C1 segment of cervical spinal cord (tissue), 14 donors: ENCODE results near the gene LRBA.

Experiments
- DNase-seq, 14 donors: peaks; one replicate each; lab custom pipeline; 2025; lab: John Stamatoyannopoulos, UW

Gene LRBA

GRCh38 chr4:150814873-150815272 lies 200.2 kb downstream of the LRBA start:
- DNase-seq: no peak

- no peak for DNase-seq
These were observed 209.7 kb downstream of the LRBA start for GRCh38 chr4:150805183-150806025.

- no peak for DNase-seq
These were observed 213.3 kb downstream of the LRBA start for GRCh38 chr4:150801833-150802232.

- DNase-seq: no peak
These were observed 215.9 kb downstream of the LRBA start for GRCh38 chr4:150799207-150799606.

DNA sequence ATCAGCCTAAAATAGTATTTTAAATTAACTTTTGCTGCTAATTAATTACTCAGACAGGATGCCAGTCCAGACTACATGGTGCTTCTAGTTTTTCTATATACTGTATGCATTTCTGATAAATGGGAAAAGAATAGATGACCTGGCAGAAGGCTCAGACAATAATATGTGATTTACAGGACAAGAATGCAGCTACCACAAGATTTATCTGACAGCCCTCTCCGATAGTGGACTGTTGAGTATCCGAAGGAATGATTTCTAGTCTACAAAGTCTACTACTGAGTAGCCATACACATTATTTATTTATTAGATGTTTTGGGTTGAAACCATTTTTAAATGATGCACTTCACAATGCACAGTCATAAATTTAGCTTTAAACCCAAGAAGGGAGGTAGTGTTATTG lies 220.4 kb downstream of the LRBA start:
- no peak for DNase-seq

DNA sequence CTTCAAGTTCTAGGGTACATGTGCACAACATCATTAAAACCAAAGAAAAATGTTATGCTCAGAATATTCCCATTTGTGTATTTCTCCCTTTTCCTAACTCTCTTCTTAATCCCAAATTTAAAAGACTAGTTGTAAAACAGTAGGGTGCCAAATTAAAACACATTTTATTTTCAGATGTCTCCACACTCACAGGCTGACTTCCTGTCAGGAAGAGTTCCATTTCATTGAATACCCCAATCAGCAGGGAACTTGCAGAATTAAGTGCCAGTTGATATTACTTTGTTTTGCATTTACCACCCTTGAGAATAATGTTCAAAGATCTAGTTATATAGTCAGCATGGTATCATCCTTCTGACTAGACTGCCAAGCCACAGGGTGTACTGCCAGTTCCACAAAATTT lies 225.2 kb downstream of the LRBA start:
- DNase-seq: no peak

DNA sequence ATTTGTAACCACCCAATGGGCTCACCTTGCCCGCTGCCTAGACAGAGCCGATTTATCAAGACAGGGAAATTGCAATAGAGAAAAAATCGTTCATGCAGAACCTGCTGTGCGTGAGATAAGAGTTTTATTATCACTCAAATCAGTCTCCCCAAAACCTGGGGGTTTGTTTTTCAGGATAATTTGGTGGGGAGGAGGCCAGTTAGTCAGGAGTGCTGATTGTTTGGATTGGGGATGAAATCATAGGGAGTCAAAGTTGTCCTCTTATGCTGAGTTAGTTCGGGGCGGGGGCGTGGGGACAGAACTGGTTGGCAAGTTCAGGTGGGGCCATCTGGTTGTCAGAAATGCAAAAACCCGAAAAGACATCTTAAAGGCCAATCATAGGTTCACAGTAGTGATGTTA lies 230.1 kb downstream of the LRBA start:
- DNase-seq: no peak

DNA sequence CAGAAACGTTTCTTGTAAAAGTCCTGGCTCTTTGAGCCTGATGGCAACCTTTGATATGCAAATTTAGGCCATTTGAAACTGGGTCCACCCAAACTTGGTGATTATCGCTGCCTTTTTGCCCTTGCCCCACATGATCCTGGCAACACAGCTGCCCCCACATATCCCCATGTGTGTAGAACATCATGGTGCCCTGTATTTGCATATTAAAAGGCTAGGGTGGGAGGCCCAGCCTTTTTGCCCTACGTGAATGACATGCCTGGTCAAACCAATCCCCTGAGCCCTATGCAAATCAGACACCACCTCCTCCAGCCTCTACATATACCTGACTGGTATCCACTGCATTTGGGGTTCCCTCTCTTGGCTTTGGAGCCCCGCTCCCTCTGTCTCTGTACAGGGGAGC lies 230.8 kb downstream of the LRBA start:
- DNase-seq: no peak

DNA sequence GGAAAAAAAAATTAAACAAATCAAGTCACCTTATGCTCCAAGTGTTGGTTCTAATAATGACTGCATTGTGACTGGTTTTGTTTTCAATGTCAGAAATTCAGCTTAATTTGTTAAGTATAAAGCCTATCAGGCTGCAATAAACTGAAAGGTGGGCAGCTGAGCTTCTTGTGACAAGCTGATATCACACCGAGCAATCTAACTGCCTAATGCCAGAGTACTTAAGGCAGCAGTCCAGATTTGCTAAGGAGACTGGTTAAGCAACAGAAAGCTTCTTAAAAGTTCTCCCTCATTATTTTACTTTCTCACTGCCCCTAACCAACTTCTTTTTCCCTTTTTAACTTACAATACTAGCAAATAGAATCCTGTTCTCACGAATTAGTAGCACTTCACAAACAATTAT lies 232.2 kb downstream of the LRBA start:
- no peak for DNase-seq

- DNase-seq: peak in 1 of 14 donors; percentile 3
These were observed 232.8 kb downstream of the LRBA start for GRCh38 chr4:150782311-150782710.

GRCh38 chr4:150781191-150781590 lies 233.9 kb downstream of the LRBA start:
- DNase-seq: no peak

GRCh38 chr4:150779707-150780106 lies 235.4 kb downstream of the LRBA start:
- DNase-seq: no peak

- no peak for DNase-seq
These were observed 241.2 kb downstream of the LRBA start for GRCh38 chr4:150773729-150774449.

DNA sequence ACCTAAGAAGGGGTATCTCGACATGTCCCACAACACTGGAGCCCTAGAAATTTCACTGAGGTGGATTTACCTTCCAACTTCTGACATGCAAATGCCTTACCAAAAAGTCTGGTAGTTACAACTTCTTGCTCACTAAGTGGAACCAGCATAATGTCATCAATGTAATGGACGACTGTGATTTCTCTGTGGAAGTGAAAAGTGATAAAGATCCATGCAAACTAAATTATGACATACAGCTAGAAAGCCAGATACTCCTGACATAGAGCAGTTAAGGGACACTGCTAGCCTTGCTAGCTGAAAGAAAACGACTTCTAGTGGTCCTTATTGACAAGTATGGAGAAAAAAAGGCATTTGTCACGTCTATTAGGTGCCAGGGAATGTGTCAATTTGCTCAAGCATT lies 242.1 kb downstream of the LRBA start:
- no peak for DNase-seq

GRCh38 chr4:150771382-150771781 lies 243.7 kb downstream of the LRBA start:
- DNase-seq: no peak

DNA sequence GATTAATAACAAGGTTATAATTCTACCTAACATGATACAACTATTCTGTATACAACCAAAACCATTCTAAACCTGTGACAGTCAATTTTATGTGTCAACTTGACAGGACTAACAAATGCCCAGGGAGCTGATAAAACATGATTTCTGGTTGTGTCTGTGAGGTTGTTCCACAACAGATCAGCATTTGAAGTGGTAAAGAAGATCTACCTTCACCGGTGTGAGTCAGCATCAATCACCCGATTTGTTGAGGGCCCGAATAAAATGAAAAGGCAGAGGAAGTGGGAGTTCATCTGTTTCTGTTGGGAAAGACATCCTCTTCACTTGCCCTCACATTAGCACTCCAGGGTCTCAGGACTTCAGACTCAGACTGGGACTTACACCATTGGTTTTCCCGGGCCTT lies 245.2 kb downstream of the LRBA start:
- no peak for DNase-seq

DNA sequence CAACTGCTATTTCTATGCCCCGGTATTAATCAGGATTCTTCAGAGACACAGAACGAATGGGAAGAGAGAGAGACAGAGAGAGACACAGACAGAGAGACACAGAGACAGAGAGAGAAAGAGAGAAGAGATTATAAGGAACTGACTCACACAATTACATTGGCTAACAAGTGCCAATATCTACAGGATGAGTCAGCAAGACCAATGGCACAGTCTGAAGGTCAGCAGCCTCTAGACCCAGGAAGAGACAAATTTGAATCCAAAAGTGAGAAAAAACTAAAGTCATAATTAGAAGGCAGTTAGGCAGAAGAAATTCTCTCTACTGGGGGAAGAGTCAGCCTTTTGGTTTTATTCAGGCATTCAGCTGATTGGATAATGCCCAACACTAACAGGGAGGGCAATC lies 245.8 kb downstream of the LRBA start:
- DNase-seq: no peak

GRCh38 chr4:150768497-150768896 lies 246.6 kb downstream of the LRBA start:
- DNase-seq: no peak

GRCh38 chr4:150765216-150765615 lies 249.9 kb downstream of the LRBA start:
- no peak for DNase-seq

DNA sequence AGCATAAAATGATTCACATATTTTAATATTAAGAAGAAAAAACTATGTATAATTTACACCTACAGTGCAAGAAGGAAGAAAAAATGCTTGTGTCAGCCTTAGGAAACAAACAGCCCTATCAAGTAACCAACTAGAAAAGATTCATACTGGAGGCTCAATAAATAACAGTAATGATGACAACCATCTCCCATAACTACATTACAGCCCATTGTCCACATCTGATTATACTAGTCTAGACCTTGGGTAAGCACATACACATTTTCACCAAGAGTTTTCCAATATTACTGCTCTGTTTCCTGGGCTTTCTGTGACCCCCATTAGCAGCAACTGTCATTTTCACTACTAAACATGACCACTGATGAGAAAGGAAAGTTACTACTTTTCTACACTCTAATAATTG lies 263.4 kb downstream of the LRBA start:
- no peak for DNase-seq

DNA sequence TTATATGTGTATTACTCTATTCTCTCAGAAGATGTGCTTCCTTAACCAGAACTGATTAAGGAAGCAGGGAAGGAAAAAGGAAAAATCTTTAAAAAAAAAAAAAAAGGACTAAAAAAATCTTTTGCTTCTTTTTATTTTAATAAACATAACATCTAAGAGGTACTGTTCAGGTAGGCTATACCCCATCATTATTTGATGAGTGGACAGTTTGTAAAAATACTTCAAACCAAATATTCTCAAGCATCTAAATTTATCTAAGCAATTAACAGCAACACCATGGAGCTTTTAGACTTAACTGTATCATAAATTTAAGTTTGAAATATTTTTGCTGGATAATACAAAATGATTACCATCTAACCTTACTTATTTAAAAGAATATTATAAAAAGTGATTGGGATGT lies 264.3 kb downstream of the LRBA start:
- DNase-seq: no peak

GRCh38 chr4:150746156-150746555 lies 268.9 kb downstream of the LRBA start:
- DNase-seq: no peak

DNA sequence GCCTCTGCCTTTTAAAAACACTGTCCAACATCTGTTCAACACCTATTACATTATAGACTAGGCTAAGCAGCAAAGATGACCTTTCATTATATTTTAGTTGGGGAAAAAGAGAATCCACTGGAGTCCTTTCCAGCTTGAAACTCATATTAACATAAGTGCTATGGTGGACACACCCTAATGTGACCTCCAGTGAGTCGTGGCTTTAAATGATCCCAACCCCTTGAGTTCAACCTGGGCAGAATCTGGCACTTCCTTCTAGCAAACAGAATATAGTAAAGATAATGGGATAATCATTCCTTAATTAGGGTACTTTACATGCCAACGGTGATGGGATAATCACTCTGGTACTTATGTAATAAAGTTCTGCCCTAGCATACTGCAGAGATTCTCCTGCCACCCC lies 270.5 kb downstream of the LRBA start:
- no peak for DNase-seq
